ENCODE results near the gene GAPDHS.

Gene GAPDHS

GRCh38 chr19:35545001-35545854 is 12.0 kb downstream of the GAPDHS start, which contains the start of gene TMEM147:
Gene TMEM147 (plus strand): TSS chr19:35545626. CDS start chr19:35545740, 114 bp downstream.
- no peak for TF ChIP-seq CTCF (conservative IDR thresholded peaks at IDR 0.05; ENCODE audit: low read length)
- peak; percentile 83 for DNase-seq (ENCODE audit: low read depth)
- H3K4me3 ChIP-seq (ENCODE audit: low read length): peak within 1 kb of the TSS; percentile 86

- no peak for TF ChIP-seq CTCF (conservative IDR thresholded peaks at IDR 0.05; ENCODE audit: low read length)
- DNase-seq (ENCODE audit: low read depth): no peak
- peak overlapping the region; percentile 86 for H3K4me3 ChIP-seq (ENCODE audit: low read length)
Measured at GRCh38 chr19:35545855-35546381, 12.7 kb downstream of the GAPDHS start.

GRCh38 chr19:35546532-35546931 is 13.3 kb downstream of the GAPDHS start:
- H3K4me3 ChIP-seq (ENCODE audit: low read length): peak overlapping the region; percentile 86
- TF ChIP-seq CTCF (conservative IDR thresholded peaks at IDR 0.05; ENCODE audit: low read length): no peak
- no peak for DNase-seq (ENCODE audit: low read depth)

GRCh38 chr19:35549174-35549788 is 16.0 kb downstream of the GAPDHS start:
- H3K4me3 ChIP-seq (ENCODE audit: low read length): no peak overlapping the region
- peak; percentile 68 for TF ChIP-seq CTCF (conservative IDR thresholded peaks at IDR 0.05; ENCODE audit: low read length)
- peak; percentile 66 for DNase-seq (ENCODE audit: low read depth)

GRCh38 chr19:35549879-35550523 is 16.7 kb downstream of the GAPDHS start:
- H3K4me3 ChIP-seq (ENCODE audit: low read length): no peak overlapping the region
- no peak for DNase-seq (ENCODE audit: low read depth)
- TF ChIP-seq CTCF (conservative IDR thresholded peaks at IDR 0.05; ENCODE audit: low read length): no peak

GRCh38 chr19:35551091-35551810 is 18.0 kb downstream of the GAPDHS start:
- no peak for TF ChIP-seq CTCF (conservative IDR thresholded peaks at IDR 0.05; ENCODE audit: low read length)
- H3K4me3 ChIP-seq (ENCODE audit: low read length): no peak overlapping the region
- no peak for DNase-seq (ENCODE audit: low read depth)
